ENCODE data around the gene C19orf25.

Gene C19orf25

GRCh38 chr19:1453525-1454364 is 25.3 kb downstream of the C19orf25 start:
- peaks cover 0 to 38% (median 25%) of the 10 kb centered on the region in 4 experiments for H3K4me1 ChIP-seq (ENCODE audit: control extremely low read depth in 1 of 4, control insufficient read depth in 4 of 4, insufficient read depth in 4 of 4, low read length in 3 of 4)
- DNase-seq = peak in 2 of 3 donors; percentile 44 to 51
- 49% methylated on average over 28 of the region's 33 CpGs for WGBS (ENCODE audit: insufficient coverage)
- peaks cover 0 to 86% (median 43%) of the 10 kb centered on the region in 5 experiments for H3K27me3 ChIP-seq (replicated peaks in 2 of 5; ENCODE audit: control insufficient read depth in 4 of 5, insufficient read depth in 5 of 5, low read length in 4 of 5)
- POLR2A ChIA-PET = interaction anchor here (0.6 to 0.7 kb wide), 2 partner anchors 87 to 185 kb away, joined by 3 read pairs; partner anchors contain the start of gene CIRBP
- CTCF ChIA-PET = interaction anchor here (1.2 to 7.3 kb wide), 4 partner anchors 11 to 48 kb away, joined by 3 to 49 read pairs (median 20); no protein-coding TSS in a partner anchor
- H3K4me3 ChIP-seq (ENCODE audit: control insufficient read depth in 1 of 7, extremely low read depth in 1 of 7, insufficient read depth in 4 of 7, low read depth in 2 of 7, low read length in 6 of 7) = no peak overlapping the region
- H3K36me3 ChIP-seq (ENCODE audit: control insufficient read depth in 4 of 4, insufficient read depth in 4 of 4, low read length in 3 of 4) = no peaks in the 10 kb centered on the region
- H3K9me3 ChIP-seq (ENCODE audit: control extremely low read depth in 1 of 5, control insufficient read depth in 4 of 5, insufficient read depth in 2 of 5, low read depth in 1 of 5, low read length in 4 of 5) = no peaks in the 10 kb centered on the region
- no peak overlapping the region for H3K27ac ChIP-seq (ENCODE audit: insufficient read depth in 1 of 2, low read depth in 1 of 2, low read length in 2 of 2, poor library complexity in 1 of 2, severe bottlenecking in 2 of 2)

- H3K36me3 ChIP-seq (ENCODE audit: control insufficient read depth in 4 of 4, insufficient read depth in 4 of 4, low read length in 3 of 4) = no peaks in the 10 kb centered on the region
- peaks cover 0 to 84% (median 43%) of the 10 kb centered on the region in 5 experiments for H3K27me3 ChIP-seq (replicated peaks in 2 of 5; ENCODE audit: control insufficient read depth in 4 of 5, insufficient read depth in 5 of 5, low read length in 4 of 5)
- DNase-seq = no peak
- ChIA-PET CTCF (interaction anchor here (1.3 to 7.3 kb wide), 4 partner anchors 10 to 18 kb away, joined by 4 to 49 read pairs (median 20); no protein-coding TSS in a partner anchor), POLR2A (no interaction called here)
- H3K4me3 ChIP-seq (ENCODE audit: control insufficient read depth in 1 of 7, extremely low read depth in 1 of 7, insufficient read depth in 4 of 7, low read depth in 2 of 7, low read length in 6 of 7) = no peak overlapping the region
- 79% methylated on average over 26 of the region's 30 CpGs for WGBS (ENCODE audit: insufficient coverage)
- peaks cover 0 to 38% (median 25%) of the 10 kb centered on the region in 4 experiments for H3K4me1 ChIP-seq (ENCODE audit: control extremely low read depth in 1 of 4, control insufficient read depth in 4 of 4, insufficient read depth in 4 of 4, low read length in 3 of 4)
- H3K9me3 ChIP-seq (ENCODE audit: control extremely low read depth in 1 of 5, control insufficient read depth in 4 of 5, insufficient read depth in 2 of 5, low read depth in 1 of 5, low read length in 4 of 5) = no peaks in the 10 kb centered on the region
- no peak overlapping the region for H3K27ac ChIP-seq (ENCODE audit: insufficient read depth in 1 of 2, low read depth in 1 of 2, low read length in 2 of 2, poor library complexity in 1 of 2, severe bottlenecking in 2 of 2)
Measured at GRCh38 chr19:1452802-1453524, 26.1 kb downstream of the C19orf25 start.

GRCh38 chr19:1451916-1452801 is 26.9 kb downstream of the C19orf25 start:
- CTCF ChIA-PET = interaction anchor here (1.3 to 7.3 kb wide), 4 partner anchors 9 to 19 kb away, joined by 4 to 49 read pairs (median 20); no protein-coding TSS in a partner anchor
- H3K27me3 ChIP-seq (replicated peaks in 2 of 5; ENCODE audit: control insufficient read depth in 4 of 5, insufficient read depth in 5 of 5, low read length in 4 of 5) = peaks cover 0 to 84% (median 44%) of the 10 kb centered on the region in 5 experiments

GRCh38 chr19:1450735-1451731 is 28.0 kb downstream of the C19orf25 start:
- H3K9me3 ChIP-seq (ENCODE audit: control extremely low read depth in 1 of 5, control insufficient read depth in 4 of 5, insufficient read depth in 2 of 5, low read depth in 1 of 5, low read length in 4 of 5) = no peaks in the 10 kb centered on the region
- no peak for DNase-seq
- no peaks in the 10 kb centered on the region for H3K36me3 ChIP-seq (ENCODE audit: control insufficient read depth in 4 of 4, insufficient read depth in 4 of 4, low read length in 3 of 4)
- POLR2A ChIA-PET = no interaction called here
- CTCF ChIA-PET = interaction anchor here (6.5 kb wide), 1 partner anchor 16 kb away, joined by 35 read pairs; no protein-coding TSS in a partner anchor
- peaks cover 0 to 84% (median 36%) of the 10 kb centered on the region in 5 experiments for H3K27me3 ChIP-seq (replicated peaks in 2 of 5; ENCODE audit: control insufficient read depth in 4 of 5, insufficient read depth in 5 of 5, low read length in 4 of 5)
- H3K4me1 ChIP-seq (ENCODE audit: control extremely low read depth in 1 of 4, control insufficient read depth in 4 of 4, insufficient read depth in 4 of 4, low read length in 3 of 4) = peaks cover 0 to 39% (median 28%) of the 10 kb centered on the region in 4 experiments
- 67% methylated on average over 19 of the region's 22 CpGs for WGBS (ENCODE audit: insufficient coverage)
- H3K4me3 ChIP-seq (ENCODE audit: control insufficient read depth in 1 of 7, extremely low read depth in 1 of 7, insufficient read depth in 4 of 7, low read depth in 2 of 7, low read length in 6 of 7) = no peak overlapping the region
- no peak overlapping the region for H3K27ac ChIP-seq (ENCODE audit: insufficient read depth in 1 of 2, low read depth in 1 of 2, low read length in 2 of 2, poor library complexity in 1 of 2, severe bottlenecking in 2 of 2)

More at GRCh38 chr19:1451916-1452801, 26.9 kb downstream of the C19orf25 start:
- POLR2A ChIA-PET = no interaction called here
- Histone ChIP-seq H3K4me1 (ENCODE audit: control extremely low read depth in 1 of 4, control insufficient read depth in 4 of 4, insufficient read depth in 4 of 4, low read length in 3 of 4) (peaks cover 0 to 39% (median 26%) of the 10 kb centered on the region in 4 experiments), H3K27ac (ENCODE audit: insufficient read depth in 1 of 2, low read depth in 1 of 2, low read length in 2 of 2, poor library complexity in 1 of 2, severe bottlenecking in 2 of 2) (no peak overlapping the region), H3K9me3 (ENCODE audit: control extremely low read depth in 1 of 5, control insufficient read depth in 4 of 5, insufficient read depth in 2 of 5, low read depth in 1 of 5, low read length in 4 of 5) (no peaks in the 10 kb centered on the region), H3K36me3 (ENCODE audit: control insufficient read depth in 4 of 4, insufficient read depth in 4 of 4, low read length in 3 of 4) (no peaks in the 10 kb centered on the region), H3K4me3 (ENCODE audit: control insufficient read depth in 1 of 7, extremely low read depth in 1 of 7, insufficient read depth in 4 of 7, low read depth in 2 of 7, low read length in 6 of 7) (no peak overlapping the region)
- no peak for DNase-seq
- WGBS (ENCODE audit: insufficient coverage) = 44% methylated on average over 31 of the region's 39 CpGs

- WGBS (ENCODE audit: insufficient coverage) = 3% methylated on average over 62 of the region's 74 CpGs
- POLR2A ChIA-PET = no interaction called here
- Histone ChIP-seq H3K27ac (ENCODE audit: insufficient read depth in 1 of 2, low read depth in 1 of 2, low read length in 2 of 2, poor library complexity in 1 of 2, severe bottlenecking in 2 of 2) (no peak within 1 kb of the TSS), H3K4me1 (ENCODE audit: control extremely low read depth in 1 of 4, control insufficient read depth in 4 of 4, insufficient read depth in 4 of 4, low read length in 3 of 4) (peaks cover 0 to 37% (median 25%) of the 10 kb centered on the region in 4 experiments), H3K36me3 (ENCODE audit: control insufficient read depth in 4 of 4, insufficient read depth in 4 of 4, low read length in 3 of 4) (no peaks in the 10 kb centered on the region), H3K9me3 (ENCODE audit: control extremely low read depth in 1 of 5, control insufficient read depth in 4 of 5, insufficient read depth in 2 of 5, low read depth in 1 of 5, low read length in 4 of 5) (no peaks in the 10 kb centered on the region), H3K27me3 (replicated peaks in 2 of 5; ENCODE audit: control insufficient read depth in 4 of 5, insufficient read depth in 5 of 5, low read length in 4 of 5) (peaks cover 0 to 86% (median 36%) of the 10 kb centered on the region in 5 experiments), H3K4me3 (ENCODE audit: control insufficient read depth in 1 of 7, extremely low read depth in 1 of 7, insufficient read depth in 4 of 7, low read depth in 2 of 7, low read length in 6 of 7) (no peak within 1 kb of the TSS)
- CTCF ChIA-PET = interaction anchor here (1.0 to 6.5 kb wide), 2 partner anchors 17 to 37 kb away, joined by 4 to 35 read pairs; no protein-coding TSS in a partner anchor
- DNase-seq = peak in 2 of 3 donors; percentile 47 to 56
Measured at GRCh38 chr19:1449467-1450442, 29.3 kb downstream of the C19orf25 start, which contains the start of gene APC2. Gene APC2 (plus strand): TSS chr19:1450121. CDS start chr19:1453002, 2,881 bp downstream.
